Fibroblast of lung (primary cell): ENCODE data around the gene AMBRA1.

Experiments
- CTCF ChIP-seq, 2 donors: IDR thresholded peaks in 1 of 2; conservative IDR thresholded peaks in 1 of 2; 1 replicate in 1 of 2; 2 replicates in 1 of 2; pipeline ENCODE4 v1.5.1; 2011 to 2012; ENCODE audit warnings: low read length in 2 of 2, control low read depth in 1 of 2, inconsistent platforms in 1 of 2, low read depth in 1 of 2, mild to moderate bottlenecking in 1 of 2
- EZH2 ChIP-seq: IDR thresholded peaks from 2 replicates; pipeline ENCODE4 v1.5.1; 2012; ENCODE audit warnings: low read length, control low read depth, mild to moderate bottlenecking; ENCODE audit errors: missing control alignments

GRCh38 chr11:46386005-46386578 lies 207.7 kb downstream of the AMBRA1 start:
- no peak for TF ChIP-seq CTCF (conservative IDR thresholded peaks at IDR 0.05 in 1 of 2, IDR thresholded peaks at IDR 0.05 in 1 of 2; ENCODE audit: low read depth in 1 of 2, low read length in 2 of 2)
- TF ChIP-seq EZH2, result no peak
